ENCODE results near the gene ZNF750.

GRCh38 chr17:82873521-82873920 lies 33.7 kb upstream of the ZNF750 start:
- TF ChIP-seq CTCF (IDR thresholded peaks at IDR 0.05) (no peak), POLR2A (IDR thresholded peaks at IDR 0.05) (no peak), POLR2AphosphoS5 (IDR thresholded peaks at IDR 0.05) (no peak), EP300 (IDR thresholded peaks at IDR 0.05) (no peak)

All from suprapubic skin (tissue), 4 donors.